Thoracic aorta (tissue), 2 donors: ENCODE results near the gene MFN1. TPM values are rescaled to one million over a fixed set of nuclear protein-coding genes. Genes with fewer than 3 reads are reported as not detected.
"Not testable (repeated sequence)": the region's sequence is repeated elsewhere in the genome, so short reads cannot be mapped to it uniquely, and the experiment has no call there.

Experiments
- ATAC-seq: fragments of 150-250 bp; one replicate; pipeline ENCODE4 v1.8.0; 2017; ENCODE audit warnings: low read depth; ENCODE audit not compliant: insufficient number of reproducible peaks, low FRiP score
- DNase-seq: peaks from one replicate; pipeline ENCODE4 v3.0.0-alpha.2; 2020; ENCODE audit warnings: low spot score
- H3K27ac ChIP-seq, 2 donors: fragments of 200-600 bp; sonication (generic); 1 replicate in 1 of 2; 2 replicates in 1 of 2; pipeline ENCODE4 v1.5.1; 2016; ENCODE audit warnings: mild to moderate bottlenecking in 2 of 2, moderate library complexity in 2 of 2
- H3K27me3 ChIP-seq: fragments of 200-600 bp; sonication (generic); replicated peaks from 2 replicates; pipeline ENCODE4 v1.6.0; 2016; ENCODE audit warnings: mild to moderate bottlenecking; ENCODE audit not compliant: insufficient read depth
- H3K36me3 ChIP-seq: fragments of 200-600 bp; sonication (generic); one replicate; pipeline ENCODE4 v1.5.1; 2016
- H3K4me1 ChIP-seq, 2 donors: fragments of 200-600 bp; sonication (generic); 1 replicate in 1 of 2; 2 replicates in 1 of 2; pipeline versions ENCODE4 v1.5.1 to v1.6.0; 2016; ENCODE audit warnings: low read depth in 2 of 2, mild to moderate bottlenecking in 1 of 2; ENCODE audit not compliant: control insufficient read depth in 1 of 2
- H3K4me3 ChIP-seq: fragments of 200-600 bp; sonication (generic); 2 replicates; pipeline ENCODE4 v1.5.1; 2016; ENCODE audit warnings: mild to moderate bottlenecking
- H3K9me3 ChIP-seq: fragments of 200-600 bp; sonication (generic); 2 replicates; pipeline ENCODE4 v1.5.1; 2016
- CTCF ChIP-seq: fragments of 200-600 bp; sonication (generic); IDR thresholded peaks from one replicate; pipeline ENCODE4 v1.5.1; 2019; ENCODE audit warnings: antibody characterized with exemption
- total RNA-seq, 2 donors: library from RNA; depleted of rRNA; stranded (reverse); fragments of >200 nt; gene quantifications; one replicate each; pipeline versions ENCODE4 v1.1.0 to v1.2.3, GENCODE V29; 2016

MFN1 gene
- total RNA-seq, 2 donors from 2014 or later = 26.3 to 57.4 TPM

- ATAC-seq (no peak), DNase-seq (no peak)
- Histone ChIP-seq H3K9me3 (peaks cover 3% of the 10 kb centered on the region), H3K4me3 (no peak overlapping the region), H3K4me1 (no peaks in the 10 kb centered on the region), H3K27ac (no peak overlapping the region), H3K27me3 (no peaks in the 10 kb centered on the region), H3K36me3 (no peaks in the 10 kb centered on the region)
- TF ChIP-seq CTCF = no peak
Observed at GRCh38 chr3:179302111-179302510, 45.4 kb upstream of the MFN1 start.

DNA sequence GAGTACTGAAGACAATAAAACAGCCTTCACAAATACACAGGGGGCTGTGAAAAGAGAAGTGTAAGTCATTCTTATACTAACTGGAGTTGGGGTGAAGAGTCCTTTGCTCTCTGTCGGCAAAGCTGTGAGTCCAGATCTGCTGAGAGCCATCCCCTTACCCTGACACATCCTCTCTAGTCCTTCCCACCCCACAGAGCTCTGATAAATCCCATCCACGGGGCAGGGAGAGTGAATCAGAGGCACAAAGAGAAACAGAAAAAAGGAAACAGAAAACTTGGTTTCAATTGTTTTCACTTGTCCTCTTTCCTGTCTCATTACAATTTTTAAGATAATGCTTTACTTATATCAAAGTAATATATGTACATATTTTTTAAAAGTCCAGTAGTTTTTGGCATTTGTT is 42.9 kb upstream of the MFN1 start:
- H3K9me3 ChIP-seq = no peaks in the 10 kb centered on the region
- no peak for TF ChIP-seq CTCF
- H3K36me3 ChIP-seq = no peaks in the 10 kb centered on the region
- no peak overlapping the region for H3K27ac ChIP-seq
- H3K4me3 ChIP-seq = no peak overlapping the region
- ATAC-seq (no peak), DNase-seq (no peak)
- no peaks in the 10 kb centered on the region for H3K27me3 ChIP-seq
- no peaks in the 10 kb centered on the region for H3K4me1 ChIP-seq

DNA sequence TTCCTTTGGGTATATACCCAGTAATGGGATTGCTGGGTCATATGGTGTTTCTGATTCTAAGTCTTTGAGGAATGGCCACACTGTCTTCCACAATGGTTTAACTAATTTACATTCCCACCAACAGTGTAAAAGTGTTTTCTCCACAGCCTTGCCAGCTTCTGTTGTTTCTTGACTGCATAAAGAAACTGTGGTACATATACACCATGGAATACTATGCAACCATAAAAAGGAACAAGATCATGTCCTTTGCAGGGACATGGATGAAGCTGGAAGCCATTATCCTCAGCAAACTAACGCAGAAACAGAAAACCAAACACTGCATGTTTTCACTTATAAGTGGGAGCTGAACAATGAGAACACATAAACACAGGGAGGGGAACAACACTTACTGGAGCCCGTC is 40.1 kb upstream of the MFN1 start:
- ATAC-seq, H3K36me3 ChIP-seq, H3K27me3 ChIP-seq, DNase-seq, H3K27ac ChIP-seq, H3K4me1 ChIP-seq, H3K4me3 ChIP-seq, H3K9me3 ChIP-seq: not testable (repeated sequence)

- no peak for TF ChIP-seq CTCF
- Histone ChIP-seq H3K4me3 (no peak overlapping the region), H3K4me1 (no peaks in the 10 kb centered on the region), H3K27ac (no peak overlapping the region), H3K36me3 (no peaks in the 10 kb centered on the region), H3K9me3 (no peaks in the 10 kb centered on the region), H3K27me3 (no peaks in the 10 kb centered on the region)
- ATAC-seq (no peak), DNase-seq (no peak)
Observed at GRCh38 chr3:179308001-179308400, 39.5 kb upstream of the MFN1 start.

DNA sequence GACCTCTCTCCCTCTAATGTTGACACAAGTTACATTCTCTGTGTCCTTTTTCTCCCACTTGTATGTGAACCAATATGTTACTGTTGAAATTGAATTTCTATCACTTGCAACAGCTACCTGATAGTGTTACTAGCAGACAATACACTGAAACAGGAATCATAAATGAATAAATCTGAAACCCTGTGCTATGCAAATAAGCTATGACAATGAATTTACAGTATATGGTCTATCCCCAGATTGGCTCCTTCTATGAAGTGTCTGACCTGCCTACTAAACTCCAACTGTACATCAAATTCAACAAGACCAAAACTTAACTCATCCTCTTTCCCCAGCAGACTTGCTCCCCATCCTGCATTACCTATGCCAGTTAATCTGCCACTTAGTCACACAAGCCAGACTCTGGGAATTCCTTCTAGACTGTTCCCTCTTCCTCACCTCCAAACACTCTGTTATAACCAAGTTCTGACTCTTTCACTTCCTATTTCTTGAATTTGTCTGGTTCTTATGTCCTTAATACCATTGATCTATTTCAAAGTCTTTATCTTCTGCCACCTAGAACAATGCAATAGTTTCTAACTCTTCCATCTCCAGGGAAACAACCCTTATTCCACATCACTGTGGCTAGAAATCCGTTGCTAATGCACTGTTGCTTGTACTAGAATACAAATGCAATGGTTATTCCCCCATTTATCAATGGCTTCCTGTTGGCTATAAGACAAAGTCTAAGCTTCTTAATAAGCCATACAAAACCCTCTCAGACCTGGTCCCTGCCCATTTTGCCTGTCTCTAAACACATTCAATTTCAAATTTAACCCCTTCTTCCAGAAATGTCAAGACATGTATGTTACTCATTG is 38.1 kb upstream of the MFN1 start:
- Histone ChIP-seq H3K27me3 (no peaks in the 10 kb centered on the region), H3K36me3 (no peaks in the 10 kb centered on the region), H3K4me3 (no peak overlapping the region), H3K9me3 (no peaks in the 10 kb centered on the region), H3K4me1 (no peaks in the 10 kb centered on the region), H3K27ac (no peak overlapping the region)
- DNase-seq = no peak
- no peak for ATAC-seq
- TF ChIP-seq CTCF = no peak

- H3K9me3 ChIP-seq = no peaks in the 10 kb centered on the region
- no peaks in the 10 kb centered on the region for H3K36me3 ChIP-seq
- H3K27ac ChIP-seq = no peak overlapping the region
- TF ChIP-seq CTCF = no peak
- no peak overlapping the region for H3K4me3 ChIP-seq
- H3K4me1 ChIP-seq = peaks cover 0 to 8% of the 10 kb centered on the region in 2 donors
- H3K27me3 ChIP-seq = no peaks in the 10 kb centered on the region
- ATAC-seq (no peak), DNase-seq (no peak)
Observed at GRCh38 chr3:179318876-179319275, 28.6 kb upstream of the MFN1 start.
